Stimulated activated CD4-positive, alpha-beta T cell treated with anti-CD3 and anti-CD28 coated beads, Interleukin-15, amount 100 ng/mL, for 24 hours (primary cell): Measurements from ENCODE around the gene KIF6.

Experiments
- DNase-seq: peaks from one replicate; pipeline ENCODE4 v3.0.0-alpha.2; 2020

KIF6 gene

DNA sequence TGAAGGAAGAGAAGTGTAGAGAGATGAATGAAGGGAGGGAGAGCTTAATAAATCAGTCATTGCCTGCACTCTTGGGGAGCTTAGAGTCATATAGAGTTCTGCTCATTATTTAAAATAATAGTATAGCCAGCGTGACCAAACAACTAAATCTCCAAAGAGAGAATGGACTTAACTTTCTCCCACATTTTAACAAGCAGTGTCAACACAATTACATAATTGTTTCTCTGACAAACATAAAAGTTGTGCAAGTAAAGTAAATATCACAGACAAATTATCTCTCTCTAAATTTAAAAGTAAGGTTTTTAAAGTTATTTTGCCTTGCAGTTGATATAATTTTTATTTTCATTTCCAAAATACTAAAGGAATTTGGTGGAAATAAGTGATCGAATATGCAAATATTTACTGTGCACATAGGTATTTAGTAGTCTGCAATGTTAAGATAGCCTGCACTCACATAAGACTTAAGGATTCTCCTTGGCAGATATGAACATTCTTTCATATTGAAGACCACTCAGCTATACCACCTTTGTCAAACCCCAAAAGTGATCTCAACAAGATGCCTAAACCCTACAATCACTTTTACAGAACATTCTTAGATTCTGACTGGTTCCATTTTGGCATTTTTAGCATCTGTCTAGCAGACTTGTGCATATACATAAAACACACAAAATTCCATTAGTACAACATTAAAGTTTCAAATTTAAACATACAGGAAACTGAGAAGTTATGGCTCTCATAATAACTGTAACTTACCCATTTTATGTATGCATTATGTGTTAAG, 67.7 kb downstream of the KIF6 start:
- no peak for DNase-seq

DNA sequence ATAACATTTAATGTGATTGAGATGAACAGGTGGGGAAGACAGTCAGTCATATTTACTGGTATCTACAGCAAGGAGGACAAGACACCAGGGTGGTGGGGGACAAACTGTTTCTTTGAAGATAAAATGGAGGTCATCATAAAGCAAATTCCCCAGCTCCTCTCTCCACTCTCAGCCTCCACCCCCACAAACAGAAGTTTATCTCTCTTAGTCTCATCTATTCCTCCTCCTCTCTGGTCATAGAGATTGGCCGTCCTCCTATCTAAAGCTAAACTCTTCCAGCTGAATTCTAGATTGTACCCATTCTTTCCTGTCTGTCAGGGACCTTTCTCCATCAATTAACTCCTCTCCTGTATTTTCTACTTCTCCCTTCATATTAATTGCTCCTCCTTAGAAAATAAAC, 71.1 kb downstream of the KIF6 start:
- no peak for DNase-seq

DNA sequence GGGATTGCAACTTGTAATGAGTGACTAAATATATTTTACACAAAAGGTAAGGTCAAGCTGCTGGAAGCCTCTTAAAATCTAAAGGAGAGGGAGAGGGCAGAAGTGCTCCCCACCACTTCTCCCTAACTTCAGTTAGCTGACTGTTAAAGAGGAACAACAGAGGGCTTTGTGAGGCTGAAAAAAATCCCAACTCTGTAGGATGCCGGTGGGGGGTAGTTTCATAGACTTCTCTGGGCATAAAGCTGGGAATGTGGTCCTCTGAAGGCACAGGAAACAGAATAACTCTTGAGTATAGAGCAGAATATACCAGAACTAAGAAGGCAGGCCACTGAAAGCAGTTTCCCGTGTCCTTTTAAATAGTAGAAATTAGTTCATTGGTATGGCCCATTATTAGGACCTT, 71.6 kb downstream of the KIF6 start:
- no peak for DNase-seq

- no peak for DNase-seq
These were observed 75.2 kb downstream of the KIF6 start for GRCh38 chr6:39649996-39650395.

- no peak for DNase-seq
These were observed 78.3 kb downstream of the KIF6 start for GRCh38 chr6:39646751-39647420.

DNA sequence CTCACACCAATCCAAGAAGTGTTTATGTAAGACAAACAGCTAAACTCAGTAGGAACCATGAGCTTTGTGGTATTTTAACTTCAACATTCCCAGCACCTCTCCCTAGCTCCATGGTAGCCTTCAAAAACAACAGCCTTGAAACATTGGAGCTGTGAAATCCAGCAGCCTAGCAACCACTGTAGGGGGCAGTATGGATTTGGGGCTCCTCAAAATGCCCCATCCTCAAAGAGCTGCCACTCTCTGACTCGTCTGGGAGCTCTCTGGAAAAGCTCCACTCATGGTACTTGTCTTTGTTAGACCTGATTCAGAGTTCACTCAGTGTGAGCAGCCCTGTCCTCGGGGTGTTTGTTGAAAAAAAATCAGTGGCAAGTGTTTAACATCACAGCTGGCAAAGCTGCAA, 82.9 kb downstream of the KIF6 start:
- no peak for DNase-seq

GRCh38 chr6:39638126-39638822, 86.9 kb downstream of the KIF6 start:
- DNase-seq = no peak

GRCh38 chr6:39634646-39635341, 90.4 kb downstream of the KIF6 start:
- no peak for DNase-seq

DNA sequence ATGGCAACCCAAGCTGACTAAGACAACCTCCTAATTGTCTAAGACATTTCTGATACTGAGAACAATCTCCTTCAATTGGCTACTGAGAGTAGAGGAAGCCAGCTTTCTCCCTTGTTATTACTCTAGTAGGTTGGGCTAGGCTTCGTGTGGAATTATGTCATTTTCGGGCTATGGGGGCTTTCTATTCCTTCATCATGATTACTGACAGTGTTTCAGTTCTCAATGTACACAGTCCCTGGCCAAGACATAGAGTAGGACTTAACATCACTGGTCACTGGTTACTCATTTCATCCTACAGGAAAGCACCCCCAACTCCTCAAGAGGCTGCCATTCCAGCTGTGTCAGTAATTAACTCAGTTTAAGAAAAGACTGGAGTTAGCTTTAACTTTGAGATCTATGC, 100.0 kb downstream of the KIF6 start:
- DNase-seq = no peak

- DNase-seq = no peak
These were observed 101.5 kb downstream of the KIF6 start for GRCh38 chr6:39623750-39624149.

DNA sequence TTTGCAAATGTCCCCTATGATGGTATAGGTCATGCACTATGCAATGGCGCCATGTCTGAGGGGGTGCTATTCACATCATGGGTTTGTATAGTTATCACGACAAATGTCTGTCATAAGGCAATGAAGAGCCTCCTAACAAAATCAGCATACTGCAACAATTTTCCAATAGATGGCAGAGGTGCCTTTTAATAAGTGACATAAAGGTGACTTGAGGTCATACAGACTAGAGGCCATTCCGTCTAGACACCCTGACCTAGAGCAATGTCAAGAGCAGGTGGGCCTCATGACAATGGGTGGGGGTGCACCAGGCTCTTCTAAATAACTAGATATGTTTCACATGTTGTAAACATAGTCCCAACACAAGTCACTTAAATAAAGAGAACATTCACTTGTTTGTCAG, 107.7 kb downstream of the KIF6 start:
- no peak for DNase-seq

- no peak for DNase-seq
These were observed 108.2 kb downstream of the KIF6 start for GRCh38 chr6:39617026-39617425.

DNA sequence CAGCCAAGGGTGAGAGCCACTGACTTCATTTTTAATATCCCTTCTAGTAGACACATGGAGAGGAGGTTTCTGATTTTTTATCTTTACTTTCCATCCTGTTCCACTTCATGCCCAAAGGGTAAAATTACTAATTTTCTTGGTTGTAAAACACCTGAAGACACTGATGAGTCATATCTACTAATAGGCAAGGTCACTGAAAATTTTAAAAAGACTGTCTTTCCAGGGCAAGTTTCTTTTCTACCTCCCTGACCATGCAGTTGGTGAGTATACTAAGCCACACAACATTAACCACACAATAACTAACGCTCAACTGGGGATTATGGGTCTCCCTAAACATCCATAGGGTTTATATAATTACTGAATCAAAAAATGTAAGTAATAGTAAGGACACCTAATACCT, 109.6 kb downstream of the KIF6 start:
- no peak for DNase-seq

GRCh38 chr6:39614393-39614950, 110.7 kb downstream of the KIF6 start:
- DNase-seq = no peak

GRCh38 chr6:39610221-39610620, 115.0 kb downstream of the KIF6 start:
- DNase-seq = no peak

- no peak for DNase-seq
These were observed 116.4 kb downstream of the KIF6 start for GRCh38 chr6:39608652-39609345.

- no peak for DNase-seq
These were observed 122.3 kb downstream of the KIF6 start for GRCh38 chr6:39602601-39603519.

DNA sequence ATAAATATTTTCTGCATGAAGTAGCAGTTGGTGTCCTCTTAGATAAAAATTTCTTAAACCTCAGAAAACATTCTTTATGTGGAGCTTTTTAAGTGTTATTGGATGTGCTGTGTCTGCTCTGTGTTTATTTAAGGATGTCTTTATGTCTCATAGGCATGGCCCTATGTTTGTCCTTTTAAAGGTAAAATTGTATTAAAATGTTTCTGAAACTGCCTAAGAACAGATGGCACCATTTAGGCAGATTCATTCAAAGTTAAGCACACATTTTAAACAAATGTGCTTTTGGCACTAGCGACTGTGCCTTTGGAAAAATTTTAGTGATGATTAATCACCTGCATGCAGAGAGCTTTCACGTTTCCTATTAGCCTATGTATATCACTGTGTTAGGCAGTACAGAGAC, 125.2 kb downstream of the KIF6 start:
- no peak for DNase-seq

DNA sequence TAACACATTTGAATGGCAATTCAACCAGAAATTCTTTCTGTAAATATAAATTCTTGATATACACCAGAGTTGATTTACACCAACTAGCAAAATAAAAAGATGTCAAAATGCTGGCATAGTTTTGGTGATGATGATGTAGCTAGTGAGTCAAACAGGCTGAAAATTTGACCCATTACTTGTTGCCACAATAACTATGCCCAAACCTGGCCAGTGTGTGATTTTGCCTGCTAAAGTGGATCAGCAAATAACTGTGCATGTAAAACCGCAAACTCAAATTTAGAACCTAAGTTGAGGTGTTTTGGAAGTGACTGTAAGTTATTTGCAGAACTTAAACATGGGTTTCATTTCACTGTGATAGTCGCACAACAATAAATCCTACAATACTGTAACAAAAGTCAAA, 125.9 kb downstream of the KIF6 start:
- no peak for DNase-seq

DNA sequence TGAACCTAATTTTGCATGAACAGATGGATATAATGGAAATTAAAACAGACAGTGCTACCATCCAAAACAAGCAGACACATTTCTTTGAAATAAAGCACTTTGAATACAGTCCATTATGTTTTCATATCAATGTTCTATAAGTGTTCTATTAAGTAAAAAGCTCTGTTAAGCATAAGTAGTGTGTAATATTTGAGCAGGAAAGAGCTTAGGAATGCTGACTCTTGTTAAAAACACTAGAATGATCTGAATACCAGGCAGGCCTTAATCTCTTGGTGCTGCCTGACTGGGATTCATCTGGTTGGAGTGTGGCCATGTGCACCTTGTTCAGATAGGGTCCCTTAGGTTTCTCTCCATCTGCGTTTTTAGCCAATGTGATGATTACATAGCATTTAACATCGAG, 130.9 kb downstream of the KIF6 start:
- DNase-seq = no peak

DNA sequence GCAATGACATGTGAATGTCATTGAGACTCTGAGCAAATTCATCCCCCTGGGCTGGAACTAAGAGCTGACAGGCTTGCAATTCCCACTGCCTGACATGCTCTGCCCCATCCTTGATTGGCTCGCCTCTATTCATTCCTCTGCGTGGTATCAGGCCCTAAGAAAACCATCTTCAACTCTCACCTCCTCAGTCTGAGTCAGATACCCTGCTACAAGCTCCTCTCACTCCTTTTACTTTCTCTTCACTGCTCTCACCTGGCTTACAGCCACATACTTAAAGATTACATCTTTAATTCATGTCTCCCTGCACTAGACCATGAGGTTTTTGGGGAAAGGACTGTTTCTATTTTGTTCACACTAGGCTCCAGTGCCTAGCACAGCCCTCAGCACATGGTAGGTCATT, 131.6 kb downstream of the KIF6 start:
- DNase-seq = no peak
